Epithelial cell of proximal tubule (primary cell): Measurements from ENCODE around the gene KCNT1. TPM values are rescaled to one million over a fixed set of nuclear protein-coding genes. Genes with fewer than 3 reads are reported as not detected.

ENCODE experiments used
- DNase-seq: peaks from one replicate; pipeline ENCODE4 v3.0.0-alpha.2; 2011; ENCODE audit warnings: low read depth
- H3K4me3 ChIP-seq: 2 replicates; pipeline ENCODE4 v1.5.1; 2011; ENCODE audit warnings: low read depth, mild to moderate bottlenecking, low read length
- CTCF ChIP-seq: conservative IDR thresholded peaks from 2 replicates; pipeline ENCODE4 v1.5.1; 2012; ENCODE audit warnings: low read depth, mild to moderate bottlenecking, low read length
- total RNA-seq: library from RNA; depleted of rRNA; stranded (reverse); fragments of >200 nt; gene quantifications from 2 replicates; pipeline ENCODE4 v1.2.3, GENCODE V29; 2015

KCNT1 gene
- total RNA-seq, 1 donor from 2014 or later = not detected

- DNase-seq = no peak
These were observed 8.7 kb upstream of the KCNT1 start for GRCh38 chr9:135693265-135693664.

GRCh38 chr9:135693771-135694170, 8.2 kb upstream of the KCNT1 start:
- no peak for DNase-seq
- no peak for TF ChIP-seq CTCF
- no peak overlapping the region for H3K4me3 ChIP-seq

More at GRCh38 chr9:135693265-135693664, 8.7 kb upstream of the KCNT1 start:
- H3K4me3 ChIP-seq = no peak overlapping the region
- no peak for TF ChIP-seq CTCF

DNA sequence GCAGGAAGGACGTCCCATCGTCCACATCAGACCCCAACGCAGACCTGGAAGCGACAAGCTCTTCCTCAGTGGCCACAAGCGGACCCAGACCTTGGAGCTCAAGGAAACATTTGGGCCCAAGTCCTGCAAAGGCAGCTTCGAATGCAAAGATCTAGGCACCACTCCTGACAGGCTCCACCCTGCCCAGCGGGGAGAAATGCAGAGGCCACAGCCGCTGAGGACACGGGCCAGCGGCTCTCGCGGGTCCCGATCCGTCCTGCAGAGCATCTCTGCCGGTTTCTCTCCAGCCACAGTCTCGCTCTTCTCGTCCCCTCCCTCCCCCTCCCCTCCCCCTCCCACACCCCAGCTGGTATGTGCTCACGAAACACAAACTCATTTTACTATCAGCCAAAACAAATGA, 7.6 kb upstream of the KCNT1 start:
- no peak for TF ChIP-seq CTCF
- DNase-seq = no peak
- no peak overlapping the region for H3K4me3 ChIP-seq

- no peak for TF ChIP-seq CTCF
- no peak overlapping the region for H3K4me3 ChIP-seq
- no peak for DNase-seq
These were observed 6.9 kb upstream of the KCNT1 start for GRCh38 chr9:135695036-135695435.

DNA sequence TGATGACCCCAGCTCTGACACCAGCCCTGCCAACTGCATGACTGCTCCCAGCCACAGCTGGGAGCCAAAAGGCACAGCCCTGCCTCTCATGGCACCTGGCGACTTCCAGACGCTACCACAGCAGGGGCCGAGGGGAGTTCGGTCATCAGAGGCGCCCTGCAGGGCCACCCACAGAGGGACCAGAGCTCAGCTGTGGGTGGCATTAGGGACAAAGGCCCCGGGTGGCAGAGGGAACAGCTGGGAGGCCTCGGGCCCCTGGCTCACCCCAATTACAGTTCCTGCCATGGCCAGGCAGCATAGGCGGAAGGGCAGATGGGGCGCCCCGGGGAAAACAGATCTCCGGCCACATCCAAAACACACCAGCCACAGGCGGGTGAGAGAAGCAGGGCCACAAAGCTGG, 6.3 kb upstream of the KCNT1 start:
- no peak for DNase-seq
- no peak for TF ChIP-seq CTCF
- H3K4me3 ChIP-seq = no peak overlapping the region

- no peak overlapping the region for H3K4me3 ChIP-seq
- DNase-seq = no peak
- no peak for TF ChIP-seq CTCF
These were observed 5.5 kb upstream of the KCNT1 start for GRCh38 chr9:135696446-135696845.

DNA sequence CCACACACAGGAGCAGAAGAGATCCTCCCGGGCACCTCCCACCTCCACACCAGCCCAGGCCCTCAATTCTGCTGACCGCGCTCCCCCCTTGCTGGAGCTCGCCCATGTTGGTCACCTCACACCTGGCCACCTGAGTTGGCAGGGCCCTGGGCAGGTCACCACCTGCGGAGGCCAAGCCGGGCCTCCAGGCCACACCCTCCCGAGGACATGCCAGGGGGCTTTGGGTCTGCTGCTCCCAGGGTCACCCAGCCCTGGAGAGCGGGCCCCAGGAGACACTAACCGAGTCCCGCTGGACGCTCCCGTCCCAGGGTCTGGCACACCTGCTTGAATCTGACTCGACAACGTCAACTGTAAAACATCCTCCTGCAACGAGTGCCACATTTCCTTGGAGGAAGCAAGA, 4.8 kb upstream of the KCNT1 start:
- H3K4me3 ChIP-seq = no peak overlapping the region
- DNase-seq = no peak
- TF ChIP-seq CTCF = no peak
